Stimulated activated CD4-positive, alpha-beta T cell treated with anti-CD3 and anti-CD28 coated beads, Interleukin-2, amount 100 ng/mL, for 4 hours (primary cell): ENCODE measurements around the gene LIPI.
"Not testable (repeated sequence)": the region's sequence is repeated elsewhere in the genome, so short reads cannot be mapped to it uniquely, and the experiment has no call there.

Experiments used
- DNase-seq: peaks from one replicate; pipeline ENCODE4 v3.0.0-alpha.2; 2020; ENCODE audit warnings: low read depth

Gene LIPI

GRCh38 chr21:14116080-14116481 is 94.7 kb downstream of the LIPI start:
- DNase-seq, result no peak

- DNase-seq, result no peak
Observed at GRCh38 chr21:14115646-14116045, 95.1 kb downstream of the LIPI start.

- DNase-seq, result no peak
Observed at GRCh38 chr21:14114251-14114650, 96.5 kb downstream of the LIPI start.

GRCh38 chr21:14104564-14104963 is 106.2 kb downstream of the LIPI start:
- not testable (repeated sequence) for DNase-seq

- DNase-seq, result no peak
Observed at GRCh38 chr21:14099570-14099969, 111.2 kb downstream of the LIPI start.

GRCh38 chr21:14097881-14098499 is 112.8 kb downstream of the LIPI start:
- DNase-seq, result no peak

- DNase-seq, result no peak
Observed at GRCh38 chr21:14096577-14096976, 114.2 kb downstream of the LIPI start.

GRCh38 chr21:14096172-14096571 is 114.6 kb downstream of the LIPI start:
- DNase-seq, result no peak

- no peak for DNase-seq
Observed at GRCh38 chr21:14095056-14095455, 115.7 kb downstream of the LIPI start.

- DNase-seq, result no peak
Observed at GRCh38 chr21:14092834-14093560, 117.8 kb downstream of the LIPI start.

GRCh38 chr21:14090184-14090583 is 120.6 kb downstream of the LIPI start:
- not testable (repeated sequence) for DNase-seq

- no peak for DNase-seq
Observed at GRCh38 chr21:14088391-14088790, 122.4 kb downstream of the LIPI start.

- DNase-seq, result no peak
Observed at GRCh38 chr21:14086553-14086952, 124.2 kb downstream of the LIPI start.

- DNase-seq, result no peak
Observed at GRCh38 chr21:14084701-14085100, 126.1 kb downstream of the LIPI start.

- no peak for DNase-seq
Observed at GRCh38 chr21:14084068-14084501, 126.7 kb downstream of the LIPI start.

GRCh38 chr21:14080764-14081096 is 130.0 kb downstream of the LIPI start:
- DNase-seq, result no peak

GRCh38 chr21:14080040-14080763 is 130.6 kb downstream of the LIPI start:
- no peak for DNase-seq

GRCh38 chr21:14078746-14079375 is 131.9 kb downstream of the LIPI start:
- no peak for DNase-seq

- no peak for DNase-seq
Observed at GRCh38 chr21:14076143-14076806, 134.5 kb downstream of the LIPI start.

- no peak for DNase-seq
Observed at GRCh38 chr21:14075346-14076142, 135.2 kb downstream of the LIPI start.

- no peak for DNase-seq
Observed at GRCh38 chr21:14074177-14074576, 136.6 kb downstream of the LIPI start.
